ENCODE results near the gene LMCD1.

LMCD1 gene

GRCh38 chr3:8537440-8537839 lies 35.8 kb downstream of the LMCD1 start:
- no peak for DNase-seq (ENCODE audit: low spot score)

- DNase-seq (ENCODE audit: low spot score), result no peak
These were observed 36.6 kb downstream of the LMCD1 start for GRCh38 chr3:8538223-8538622.

GRCh38 chr3:8538913-8539312 lies 37.3 kb downstream of the LMCD1 start:
- DNase-seq (ENCODE audit: low spot score), result no peak

GRCh38 chr3:8539419-8539818 lies 37.8 kb downstream of the LMCD1 start:
- DNase-seq (ENCODE audit: low spot score), result no peak

- DNase-seq (ENCODE audit: low spot score), result no peak
These were observed 38.8 kb downstream of the LMCD1 start for GRCh38 chr3:8540456-8540855.

GRCh38 chr3:8541486-8541885 lies 39.9 kb downstream of the LMCD1 start:
- DNase-seq (ENCODE audit: low spot score), result no peak

GRCh38 chr3:8542190-8543135 lies 40.8 kb downstream of the LMCD1 start:
- DNase-seq (ENCODE audit: low spot score), result no peak

GRCh38 chr3:8546609-8547008 lies 45.0 kb downstream of the LMCD1 start:
- no peak for DNase-seq (ENCODE audit: low spot score)

- no peak for DNase-seq (ENCODE audit: low spot score)
These were observed 47.1 kb downstream of the LMCD1 start for GRCh38 chr3:8548502-8549275.

- no peak for DNase-seq (ENCODE audit: low spot score)
These were observed 47.7 kb downstream of the LMCD1 start for GRCh38 chr3:8549354-8549753.

- DNase-seq (ENCODE audit: low spot score), result no peak
These were observed 49.0 kb downstream of the LMCD1 start for GRCh38 chr3:8550611-8551010.

GRCh38 chr3:8552223-8552762 lies 50.7 kb downstream of the LMCD1 start:
- DNase-seq (ENCODE audit: low spot score), result no peak

GRCh38 chr3:8553405-8553804 lies 51.8 kb downstream of the LMCD1 start:
- DNase-seq (ENCODE audit: low spot score), result no peak

GRCh38 chr3:8554696-8555095 lies 53.1 kb downstream of the LMCD1 start:
- no peak for DNase-seq (ENCODE audit: low spot score)

- no peak for DNase-seq (ENCODE audit: low spot score)
These were observed 53.6 kb downstream of the LMCD1 start for GRCh38 chr3:8555113-8555661.

GRCh38 chr3:8555725-8556472 lies 54.3 kb downstream of the LMCD1 start:
- no peak for DNase-seq (ENCODE audit: low spot score)

GRCh38 chr3:8556473-8556869 lies 54.8 kb downstream of the LMCD1 start:
- DNase-seq (ENCODE audit: low spot score), result no peak

- DNase-seq (ENCODE audit: low spot score), result no peak
These were observed 55.7 kb downstream of the LMCD1 start for GRCh38 chr3:8557298-8557697.

GRCh38 chr3:8558645-8559044 lies 57.0 kb downstream of the LMCD1 start:
- DNase-seq (ENCODE audit: low spot score), result no peak

- no peak for DNase-seq (ENCODE audit: low spot score)
These were observed 57.7 kb downstream of the LMCD1 start for GRCh38 chr3:8559351-8559750.

- no peak for DNase-seq (ENCODE audit: low spot score)
These were observed 58.9 kb downstream of the LMCD1 start for GRCh38 chr3:8560366-8561007.
